Measurements from ENCODE around the gene ACSL1.

The ACSL1 gene

DNA sequence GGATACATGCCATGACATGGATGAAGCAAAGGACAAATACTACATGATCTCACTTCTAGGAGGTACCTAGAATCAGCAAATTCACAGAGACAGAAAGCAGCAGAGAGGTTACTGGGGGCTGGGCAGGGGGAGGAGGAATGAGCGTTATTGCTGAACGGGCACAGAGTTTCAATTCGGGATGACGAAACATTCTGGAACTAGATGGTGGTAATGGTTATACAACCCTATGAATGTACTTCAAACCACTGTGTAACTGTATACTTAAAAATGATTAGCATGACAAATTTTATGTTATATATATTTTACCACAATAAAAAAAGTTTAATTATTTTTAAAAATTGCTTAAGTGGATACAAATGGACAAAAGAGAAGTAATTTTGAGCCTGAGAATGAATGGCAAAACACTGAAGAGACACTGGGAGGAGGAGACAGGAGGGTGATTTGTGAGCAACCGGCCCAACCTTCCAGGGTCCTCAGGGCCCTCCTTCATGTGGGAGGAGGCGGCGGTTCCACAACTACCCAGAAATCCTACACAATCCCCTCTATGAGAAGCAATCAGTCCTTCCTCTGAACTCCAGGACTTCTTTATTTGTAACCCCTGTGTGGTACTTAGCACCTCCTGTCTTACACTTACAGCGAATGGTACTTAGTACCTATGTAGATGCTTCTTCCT lies 14.1 kb downstream of the ACSL1 start:
- no peak for DNase-seq (ENCODE audit: low spot score)

DNA sequence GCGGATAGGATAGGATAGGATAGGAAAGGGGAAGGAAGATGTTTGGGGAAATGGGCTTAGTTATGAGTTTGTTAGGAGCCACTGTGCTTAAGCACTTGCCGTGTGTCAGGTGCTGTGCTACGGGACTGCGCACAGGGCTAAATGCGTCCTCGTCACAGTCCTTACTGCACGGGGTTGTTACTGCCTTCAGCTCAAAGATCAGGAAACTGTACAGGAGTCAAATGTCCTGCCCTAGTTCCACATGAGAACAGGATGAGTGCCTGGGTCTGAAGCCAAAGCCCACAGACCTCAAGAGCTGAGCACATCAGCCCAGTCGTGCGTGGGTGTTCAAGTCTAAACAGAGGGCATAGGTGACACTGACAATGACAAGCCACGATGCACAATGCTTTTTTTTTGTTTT lies 15.0 kb downstream of the ACSL1 start:
- DNase-seq (ENCODE audit: low spot score): no peak

DNA sequence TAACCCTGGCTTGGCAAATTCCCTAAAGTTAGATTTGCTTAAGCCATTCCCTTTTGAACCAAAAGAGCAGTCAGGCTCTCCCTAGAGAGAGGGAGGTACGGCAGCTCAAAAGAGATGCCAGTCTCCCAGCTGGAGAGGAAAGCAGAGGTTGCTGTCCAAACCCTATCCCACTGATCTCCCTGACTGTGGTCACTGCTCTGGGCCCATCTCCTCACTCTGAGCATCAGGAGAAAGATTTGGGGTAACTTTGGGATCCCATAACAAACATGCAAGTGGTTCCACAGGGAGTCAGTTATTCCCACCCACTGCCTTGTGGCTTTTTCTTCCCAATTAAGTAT lies 17.1 kb downstream of the ACSL1 start:
- no peak for DNase-seq (ENCODE audit: low spot score)

DNA sequence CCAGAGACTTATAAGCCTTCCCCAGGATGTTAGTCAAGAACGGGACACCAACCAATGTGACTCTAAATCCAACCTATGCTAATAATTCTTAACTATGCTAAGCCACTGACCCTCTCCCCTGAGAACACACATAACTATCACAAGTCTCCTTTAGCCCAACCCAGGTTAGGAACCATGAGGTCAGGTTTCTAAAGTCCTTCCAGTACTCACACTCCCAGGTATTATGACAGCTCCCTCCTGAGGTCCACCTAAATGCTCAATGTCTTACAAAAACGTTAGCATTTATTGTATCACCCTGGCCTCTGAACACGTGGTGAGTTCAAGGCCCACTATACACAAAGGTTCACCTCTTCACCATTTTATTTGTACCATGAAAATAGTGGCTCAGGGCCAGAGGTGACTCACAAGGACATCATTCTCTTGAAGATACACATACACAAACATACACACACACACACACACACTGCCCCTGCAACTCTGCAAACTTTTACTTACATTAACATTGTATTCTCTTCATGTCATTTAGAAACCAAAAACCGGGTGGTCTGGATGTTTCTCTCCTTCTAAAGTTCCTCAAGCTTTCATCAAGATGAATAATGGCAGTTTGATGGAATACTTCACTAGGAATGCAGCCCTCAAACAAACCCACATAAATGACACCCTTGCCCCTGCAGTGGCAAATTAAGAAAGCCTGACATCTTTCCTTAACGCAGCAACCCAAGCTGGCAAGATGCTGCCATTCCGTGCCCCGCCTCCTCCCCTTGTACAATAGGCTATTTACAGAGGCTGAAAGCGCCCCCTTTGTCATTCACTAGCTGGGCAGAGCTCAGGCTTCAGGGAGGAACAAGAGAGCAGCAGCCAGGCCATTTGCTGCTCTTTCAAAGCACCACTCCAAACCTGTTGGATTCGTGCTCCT lies 17.7 kb downstream of the ACSL1 start:
- DNase-seq (ENCODE audit: low spot score): peak; percentile 16

DNA sequence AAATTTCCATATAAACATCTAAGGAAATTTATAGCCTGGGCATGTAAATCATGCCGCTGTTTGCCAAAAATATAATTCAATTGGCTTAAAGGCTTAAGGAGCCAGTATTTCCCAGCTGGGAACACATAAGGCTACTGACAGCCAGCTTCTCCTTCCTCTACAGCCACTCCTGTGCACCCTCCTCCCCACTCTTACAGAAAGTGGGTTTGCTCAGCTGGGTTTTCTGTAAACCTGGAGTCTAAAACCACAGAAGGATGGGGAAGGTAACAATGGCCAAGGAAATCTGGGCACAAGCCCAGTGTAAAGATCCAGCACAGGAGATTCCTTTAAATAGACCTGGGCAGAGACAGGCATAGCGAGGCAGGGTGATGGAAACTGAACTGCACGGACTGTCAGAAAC lies 18.5 kb downstream of the ACSL1 start:
- DNase-seq (ENCODE audit: low spot score): peak; percentile 21

DNA sequence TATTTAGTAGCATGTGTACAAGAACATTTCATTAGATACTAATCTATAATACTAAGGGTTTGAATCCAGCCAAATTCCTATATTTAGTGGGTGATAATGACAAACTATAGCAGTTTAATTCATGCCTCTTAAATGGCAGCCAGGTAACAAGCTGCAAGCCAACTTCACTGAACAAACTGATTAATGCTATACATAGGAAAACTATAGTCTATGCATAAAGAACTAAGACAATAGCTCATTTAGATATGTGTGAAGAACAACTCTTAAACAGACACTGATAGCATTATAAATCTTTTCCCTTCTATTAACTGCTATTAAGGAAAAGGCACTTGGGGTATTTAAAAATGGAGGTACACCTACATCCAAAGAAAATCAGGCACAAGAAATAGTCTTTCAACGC lies 19.1 kb downstream of the ACSL1 start:
- no peak for DNase-seq (ENCODE audit: low spot score)

DNA sequence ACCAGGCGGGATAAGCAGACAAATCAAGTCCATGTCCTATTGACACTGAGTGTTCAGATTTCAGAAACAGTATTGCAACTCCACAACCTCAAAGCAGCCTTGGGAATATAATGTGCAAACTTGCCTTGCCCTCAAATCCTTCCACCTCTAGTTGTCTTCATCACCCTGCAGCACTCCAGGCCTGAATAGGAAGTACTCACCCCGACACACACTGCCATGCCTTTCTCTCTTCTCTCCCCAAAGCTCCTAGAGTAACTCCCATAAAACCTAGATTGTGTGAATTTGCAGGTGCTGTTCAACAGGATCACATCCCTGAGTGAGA lies 19.6 kb downstream of the ACSL1 start:
- DNase-seq (ENCODE audit: low spot score): no peak

DNA sequence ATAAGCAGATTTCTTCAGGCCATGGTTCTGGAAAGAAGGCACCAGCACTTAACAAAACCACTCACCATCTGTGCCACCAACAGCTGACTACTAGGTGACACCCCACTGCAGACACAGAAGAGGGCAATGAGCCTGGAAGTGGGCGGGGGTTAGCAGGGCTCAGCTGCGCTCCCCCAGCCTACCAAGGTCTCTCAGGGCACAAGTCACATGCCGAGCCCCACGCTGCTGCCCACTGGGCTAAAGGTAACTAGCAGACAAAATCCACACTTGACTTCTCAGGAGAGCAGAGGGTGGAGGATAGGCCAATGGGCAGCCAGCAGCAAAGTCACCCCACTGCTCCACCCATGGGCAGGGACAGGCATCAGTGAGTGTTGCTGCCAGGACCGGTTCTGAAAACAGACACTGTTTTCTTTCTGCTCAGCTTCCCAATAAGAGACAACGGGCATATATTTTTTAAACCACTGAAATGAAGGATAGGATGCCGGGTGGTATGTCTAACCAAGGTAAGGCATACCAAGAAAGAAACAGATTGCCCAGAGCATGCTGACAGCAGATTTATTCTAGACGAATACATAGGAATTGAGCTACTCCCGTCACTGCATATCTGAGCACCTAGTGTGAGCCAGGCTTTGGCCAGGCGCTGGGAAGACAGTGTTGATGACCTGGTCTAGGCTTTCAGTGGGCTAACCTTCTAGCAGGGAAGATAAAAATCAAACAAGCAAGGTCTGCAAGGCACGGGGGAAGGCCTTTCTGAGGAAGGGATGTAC lies 20.1 kb downstream of the ACSL1 start:
- DNase-seq (ENCODE audit: low spot score): peak; percentile 50

DNA sequence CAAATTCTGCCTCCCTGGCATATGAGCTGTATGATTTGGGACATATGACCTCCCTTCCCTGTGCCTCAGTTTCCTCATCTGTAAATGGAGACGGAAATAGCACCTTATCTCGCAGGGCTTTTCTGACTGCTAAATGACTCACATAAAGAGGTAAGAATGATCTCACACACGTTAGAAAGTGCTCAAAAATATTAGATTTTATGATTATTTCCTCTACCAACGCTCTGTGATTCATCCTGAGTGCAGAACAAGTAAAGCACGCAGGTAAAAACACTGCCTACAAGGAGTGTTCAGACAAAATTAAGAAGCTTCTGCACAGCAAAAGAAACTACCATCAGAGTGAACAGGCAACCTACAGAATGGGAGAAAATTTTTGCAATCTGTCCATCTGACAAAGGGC lies 21.1 kb downstream of the ACSL1 start:
- no peak for DNase-seq (ENCODE audit: low spot score)

DNA sequence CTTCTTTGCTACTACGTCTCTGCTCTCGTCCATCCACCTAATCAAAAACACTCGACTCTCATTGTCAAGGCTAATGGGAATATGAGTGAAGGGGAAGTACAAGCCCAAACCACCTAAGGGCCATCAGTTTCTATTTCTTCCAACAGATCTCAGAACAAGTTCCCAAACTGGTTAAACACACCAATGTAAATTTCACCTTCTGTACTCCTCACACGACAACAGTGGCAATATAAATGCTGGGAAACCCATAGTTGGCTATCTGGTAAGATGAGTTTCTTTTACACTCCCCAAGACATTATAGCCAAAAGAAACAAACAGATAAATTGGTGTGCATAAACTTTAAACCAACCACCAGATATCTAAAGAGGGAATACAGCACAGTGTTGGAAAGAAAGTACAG lies 21.9 kb downstream of the ACSL1 start:
- no peak for DNase-seq (ENCODE audit: low spot score)

DNA sequence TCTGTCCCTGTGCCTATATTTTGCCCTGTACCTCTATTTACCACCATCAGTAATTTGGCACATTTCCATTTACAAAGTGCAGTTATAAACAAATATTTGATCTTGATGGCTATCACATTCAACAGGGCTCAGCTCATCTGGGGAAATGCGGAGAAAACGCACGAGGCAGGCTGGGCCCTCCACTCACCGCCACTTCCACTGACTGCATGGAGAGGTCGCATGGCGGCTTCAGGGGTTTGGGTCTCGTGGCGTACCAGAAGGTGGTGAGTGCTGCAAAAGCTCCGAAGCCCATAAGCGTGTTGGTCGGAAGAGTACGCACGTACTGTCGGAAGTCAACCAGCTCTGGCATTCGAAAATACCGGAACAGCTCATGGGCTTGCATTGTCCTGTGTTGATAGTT lies 22.6 kb downstream of the ACSL1 start:
- DNase-seq (ENCODE audit: low spot score): no peak

DNA sequence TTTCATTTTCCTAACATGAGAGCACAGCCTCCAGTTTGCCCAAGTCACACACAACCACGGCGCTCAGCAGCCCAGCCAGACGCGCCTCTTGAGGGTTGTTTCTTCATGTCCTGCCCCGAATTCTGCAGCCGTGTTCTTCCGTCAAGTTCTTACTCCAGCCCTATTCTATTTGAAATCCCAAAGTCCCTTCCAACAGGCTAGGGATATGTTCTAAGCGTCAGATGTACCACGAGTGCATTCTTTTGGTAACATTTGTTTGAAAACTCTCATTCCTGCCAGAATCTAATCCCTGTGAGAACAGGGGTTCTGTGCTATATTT lies 23.1 kb downstream of the ACSL1 start:
- no peak for DNase-seq (ENCODE audit: low spot score)

DNA sequence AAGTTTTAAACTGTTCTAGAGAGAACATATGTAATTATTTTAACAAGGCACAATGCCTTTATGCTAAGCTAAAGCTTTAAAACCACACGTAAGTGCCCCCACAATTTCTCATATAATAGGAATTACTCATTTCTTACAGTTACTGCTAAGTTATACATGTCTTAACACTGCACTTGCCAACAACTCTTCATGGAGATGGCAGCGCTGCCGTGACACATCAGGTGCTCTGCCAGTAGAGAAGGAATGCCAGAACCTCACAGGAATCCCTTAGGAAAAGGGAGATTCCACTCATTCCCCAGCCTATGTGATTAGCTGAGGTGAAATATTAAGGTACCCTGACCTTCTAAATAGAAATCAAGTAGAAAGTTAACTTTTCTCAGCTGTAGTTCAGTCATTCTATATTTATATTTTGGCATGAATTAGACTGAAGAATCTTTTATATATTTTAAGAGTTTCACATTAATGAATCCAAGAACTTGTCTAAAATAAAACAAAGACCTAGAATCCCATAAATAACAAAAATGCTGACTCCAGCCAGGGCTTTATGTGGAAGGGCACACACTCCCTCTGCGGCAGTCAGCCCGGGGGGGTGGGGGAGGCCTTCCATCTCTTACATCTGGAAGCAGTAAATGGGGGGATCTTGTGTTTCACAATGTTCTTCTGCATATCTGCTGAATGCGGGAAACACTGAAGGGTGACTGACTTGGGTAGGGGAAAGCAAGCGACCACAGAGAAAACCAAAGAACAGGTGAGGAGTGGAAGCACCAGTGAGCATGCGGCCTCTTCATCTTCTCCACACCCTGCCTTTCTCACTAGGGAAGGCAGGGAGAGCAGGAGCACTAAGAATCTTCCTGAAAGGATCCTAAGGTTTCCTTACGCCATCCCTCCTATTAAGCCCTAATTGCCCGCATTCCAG lies 23.7 kb downstream of the ACSL1 start:
- DNase-seq (ENCODE audit: low spot score): no peak

DNA sequence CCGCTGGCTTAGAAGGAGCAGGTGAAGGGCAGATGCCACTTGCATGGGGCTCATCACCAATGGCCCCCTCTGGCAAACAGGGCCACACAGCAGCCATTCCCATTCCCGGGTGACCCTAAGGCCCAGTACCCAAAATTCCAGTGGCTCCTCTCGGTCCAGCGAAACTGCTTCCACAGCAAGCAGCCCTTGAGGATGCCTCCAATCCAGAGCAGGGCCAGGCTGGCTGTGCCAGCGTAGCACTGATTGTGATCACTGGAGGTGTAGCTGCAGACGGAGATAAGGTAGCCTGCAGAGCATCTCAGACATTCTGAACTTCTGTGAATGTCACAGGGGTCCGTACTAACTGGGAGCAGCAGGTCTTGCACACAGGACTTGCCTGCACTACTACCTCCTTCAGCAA lies 27.3 kb downstream of the ACSL1 start:
- DNase-seq (ENCODE audit: low spot score): no peak

DNA sequence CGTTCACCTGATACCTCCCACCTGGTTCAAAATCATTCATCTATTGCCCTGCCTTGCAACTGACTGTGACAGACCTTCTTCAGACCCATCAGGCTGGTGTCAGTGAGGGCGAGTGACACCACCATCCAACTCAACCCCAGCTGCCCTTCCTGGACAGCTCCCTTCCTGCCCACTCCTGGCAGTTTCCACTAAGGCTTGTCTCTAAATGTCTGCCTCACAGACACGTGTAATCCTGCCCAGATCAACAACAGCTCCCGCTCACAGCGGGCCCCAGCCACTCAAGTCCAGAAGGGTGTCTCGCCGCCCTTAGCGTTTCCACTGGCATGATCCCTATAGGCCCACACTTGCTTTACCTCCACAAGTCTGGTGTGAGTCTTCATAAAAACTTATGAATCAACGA lies 28.9 kb downstream of the ACSL1 start:
- DNase-seq (ENCODE audit: low spot score): no peak

DNA sequence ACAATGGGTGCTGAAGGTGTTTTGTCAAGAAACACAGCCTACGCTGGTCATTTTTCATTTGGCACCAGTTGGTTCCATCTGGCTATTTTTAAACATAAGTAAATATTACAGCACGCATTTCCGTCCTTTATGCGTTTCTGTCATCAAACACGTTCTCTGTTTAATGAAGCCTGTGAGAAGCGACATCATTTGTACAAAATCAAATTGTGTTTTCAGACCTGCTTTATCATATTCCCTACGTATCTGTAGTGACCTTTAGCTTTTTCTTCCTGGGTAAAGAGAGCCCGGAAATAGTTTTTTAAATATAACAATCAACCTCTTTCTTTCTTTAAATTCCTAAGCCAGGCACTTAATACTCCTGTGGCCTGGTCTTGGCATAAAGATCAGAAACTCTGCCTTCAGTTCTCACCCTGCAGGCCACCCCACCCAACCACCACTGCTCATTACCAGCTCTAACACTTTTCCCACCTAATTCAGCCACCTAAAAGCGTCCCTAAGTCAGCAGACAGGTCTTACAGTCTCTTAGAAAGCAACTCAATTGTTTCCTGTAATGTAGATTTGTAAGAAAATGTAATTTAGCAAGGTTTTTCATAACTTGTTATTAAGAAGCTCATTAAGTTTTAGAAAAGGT lies 30.4 kb downstream of the ACSL1 start:
- DNase-seq (ENCODE audit: low spot score): no peak

DNA sequence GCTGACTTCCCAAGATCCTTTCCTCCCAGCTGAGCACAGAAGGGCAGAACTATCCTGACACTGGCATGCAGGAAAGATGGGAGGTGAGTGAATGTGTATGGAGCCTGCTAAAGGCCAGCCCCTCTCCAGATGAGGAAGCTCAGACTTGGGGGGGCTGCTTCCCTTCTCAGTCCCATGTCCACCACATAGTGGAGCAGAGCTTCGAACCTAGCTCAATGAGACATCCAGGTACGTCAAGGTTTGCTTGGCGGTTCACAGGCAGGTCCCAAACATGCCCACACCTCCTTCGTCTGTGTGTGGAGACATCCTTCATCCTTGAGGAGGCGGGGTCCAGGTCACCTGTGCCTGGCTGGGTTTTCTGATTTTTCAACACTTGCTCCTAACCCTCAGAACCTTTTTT lies 31.3 kb downstream of the ACSL1 start:
- DNase-seq (ENCODE audit: low spot score): no peak

DNA sequence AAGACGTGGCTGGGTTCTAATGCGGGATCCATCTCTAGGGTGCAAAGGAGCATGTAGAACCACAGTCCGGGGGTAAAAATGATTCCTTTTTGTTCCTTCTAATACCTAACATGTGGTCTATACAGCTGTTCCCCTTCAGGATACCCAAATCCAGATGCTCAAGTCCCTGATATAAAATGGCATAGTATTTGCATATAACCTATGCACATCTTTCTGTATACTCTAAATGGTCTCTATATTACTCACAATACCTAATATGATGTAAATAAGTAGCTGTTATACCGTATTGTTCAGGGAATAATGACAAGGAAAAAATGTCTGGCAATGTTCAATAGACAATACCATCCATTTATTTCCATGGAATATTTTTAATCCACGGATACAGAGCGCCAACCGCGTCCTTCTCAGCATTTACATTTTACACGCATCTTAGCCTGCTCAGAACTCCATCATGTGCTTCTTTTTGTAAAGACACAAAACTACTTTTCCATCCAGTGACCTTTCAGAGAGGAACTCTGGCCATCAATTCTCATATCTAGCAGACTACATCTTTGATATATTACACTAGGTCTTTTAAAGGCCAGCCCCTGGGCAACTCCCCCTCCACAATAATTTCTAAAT lies 31.9 kb downstream of the ACSL1 start:
- DNase-seq (ENCODE audit: low spot score): no peak

DNA sequence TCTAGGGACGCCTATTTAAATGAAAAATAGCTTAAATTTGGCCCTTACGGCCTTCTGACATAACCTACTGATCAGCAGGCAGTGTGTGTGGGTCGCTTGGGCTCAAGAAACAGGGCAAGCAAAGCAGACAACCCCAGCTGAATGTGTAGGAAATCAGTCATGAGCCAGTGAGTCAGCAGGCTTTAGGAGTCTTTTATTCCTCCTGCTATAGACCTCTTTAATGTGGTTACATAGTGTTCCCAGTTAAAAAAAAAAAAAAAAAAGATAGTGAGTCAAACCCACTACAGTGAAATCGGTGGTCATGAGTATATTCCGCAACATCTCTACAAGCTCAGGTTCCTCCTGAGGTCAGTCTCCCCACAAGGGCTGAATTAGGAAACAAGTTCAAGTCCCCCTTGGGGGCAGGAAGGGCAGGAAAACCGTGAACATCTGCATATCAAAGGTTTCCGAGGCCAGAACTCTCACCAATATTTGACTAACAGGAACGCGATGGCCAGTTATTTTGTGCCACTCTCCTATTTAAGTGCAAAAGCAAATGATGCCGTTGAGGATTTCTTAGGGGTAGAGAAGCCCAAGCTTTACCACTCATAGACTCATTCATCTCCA lies 32.7 kb downstream of the ACSL1 start:
- no peak for DNase-seq (ENCODE audit: low spot score)

DNA sequence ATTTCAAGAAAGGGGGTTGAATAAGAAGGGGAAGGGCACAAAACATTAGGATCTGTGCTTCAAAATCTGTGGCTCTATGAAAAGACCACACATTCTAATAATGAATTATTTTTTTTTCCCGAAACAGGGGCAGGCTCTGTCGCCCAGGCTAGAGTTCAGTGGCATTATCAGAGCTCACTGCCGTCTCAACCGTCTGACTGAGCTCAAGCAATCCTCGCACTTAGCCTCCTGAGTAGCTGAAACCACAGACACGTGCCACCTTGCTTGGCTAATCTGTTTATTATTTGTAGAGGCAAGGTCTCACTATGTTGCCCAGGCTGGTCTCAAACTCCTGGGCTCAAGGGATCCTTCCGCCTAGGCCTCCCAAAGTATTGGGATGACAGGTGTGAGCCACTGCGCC lies 33.4 kb downstream of the ACSL1 start:
- DNase-seq (ENCODE audit: low spot score): no peak

DNA sequence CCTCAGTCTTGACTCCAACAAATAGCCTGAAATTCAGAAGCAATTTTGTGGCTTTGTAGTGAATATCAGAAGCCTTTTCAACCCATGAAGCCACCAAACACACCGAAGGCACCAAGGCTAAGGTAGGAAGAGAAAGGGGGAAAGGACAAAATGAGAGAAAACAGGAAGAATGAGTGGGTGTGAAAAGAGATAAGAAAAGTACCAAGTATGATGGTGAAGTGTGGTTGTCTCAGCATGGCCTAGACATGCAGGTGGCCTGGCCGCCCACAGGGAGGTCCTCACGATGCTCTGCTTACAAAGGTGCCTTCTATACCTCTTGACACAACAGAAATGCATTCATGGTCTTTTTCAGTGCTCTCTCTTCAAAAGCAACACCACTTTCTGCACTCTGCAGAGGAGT lies 34.9 kb downstream of the ACSL1 start:
- no peak for DNase-seq (ENCODE audit: low spot score)

Data from cerebellar cortex (tissue), 1 donor.